Right lobe of liver (tissue), 6 donors: Measurements from ENCODE around the gene HLA-DPA1. TPM values are rescaled to one million over a fixed set of nuclear protein-coding genes. Genes with fewer than 3 reads are reported as not detected.
A peak's percentile ranks its signal among the peaks of the same experiment; 100 is the strongest.

Experiments
- ATAC-seq, 4 donors: fragments of 200-7000 bp; cut with Tn5 transposase; one replicate each; pipeline ENCODE4 v1.9.1; 2020; ENCODE audit warnings: mild to moderate bottlenecking in 4 of 4, moderate library complexity in 4 of 4
- DNase-seq, 3 donors: peaks; one replicate each; pipeline ENCODE4 v3.0.0-alpha.2; 2020
- H3K27ac ChIP-seq, 3 donors: fragments of 200-600 bp; one replicate each; pipeline ENCODE4 v1.8.0; 2022
- H3K27me3 ChIP-seq, 2 donors: fragments of 200-600 bp; one replicate each; pipeline ENCODE4 v1.8.0; 2022
- H3K36me3 ChIP-seq, 4 donors: fragments of 200-600 bp; sonication (generic) in 1 of 4; one replicate each; pipeline versions ENCODE4 v1.5.1 to v1.8.0; 2017 to 2022; ENCODE audit warnings: control low read depth in 1 of 4
- H3K4me1 ChIP-seq, 4 donors: fragments of 200-600 bp; sonication (generic) in 1 of 4; one replicate each; pipeline versions ENCODE4 v1.5.1 to v1.8.0; 2017 to 2022; ENCODE audit warnings: control low read depth in 1 of 4
- H3K4me3 ChIP-seq, 3 donors: fragments of 200-600 bp; one replicate each; pipeline ENCODE4 v1.8.0; 2022
- H3K9me3 ChIP-seq, 4 donors: fragments of 200-600 bp; sonication (generic) in 1 of 4; one replicate each; pipeline versions ENCODE4 v1.5.1 to v1.8.0; 2017 to 2022; ENCODE audit warnings: control low read depth in 1 of 4
- POLR2A ChIP-seq: fragments of 450-650 bp; IDR thresholded peaks from one replicate; pipeline ENCODE4 v1.6.1; 2017; ENCODE audit warnings: antibody characterized with exemption, mild to moderate bottlenecking
- WGBS: methylation state at CpG from one replicate; pipeline ENCODE4 v1.1.6; 2018; ENCODE audit warnings: low coverage, low lambda C conversion rate; ENCODE audit not compliant: insufficient coverage; ENCODE audit errors: missing lambda C conversion rate; 5-methylcytosine and 5-hydroxymethylcytosine counted together
- intact Hi-C, 2 donors: fragments of 100-400 bp; cut with DNase I; formaldehyde crosslinking; loops; one replicate each; pipeline versions ENCODE4 v1.11.2 to v1.14.1; 2022
- total RNA-seq, 6 experiments: library from RNA; depleted of rRNA in 2 of 6; stranded (reverse); fragments of >200 nt in 2 of 6; fragmentation: NEBNext Ultra II Directional in 3 of 6; extraction: Animal tissue kit (Norgen Biotek cat#: 25700) in 3 of 6; gene quantifications; one replicate each; pipeline versions ENCODE4 v1.1.0 to v1.2.4, GENCODE V29; 2016 to 2023
- TF ChIP-seq, protein P1 (sequence below), 4 donors: fragments of 200-600 bp in 3 of 4; fragments of 450-650 bp in 1 of 4; IDR thresholded peaks; one replicate each; pipeline versions ENCODE4 v1.5.1 to v1.8.0; 2016 to 2022; ENCODE audit warnings: antibody characterized with exemption in 4 of 4, mild to moderate bottlenecking in 2 of 4
- donor health status: DM: no; HTN: yes; CAD: no.
- donor health status: DM: no; HTN: no; CAD: no.
- donor health status: DM: no; HTN: no; CAD: no.
- donor health status: DM: no; HTN: yes; CAD: no.
- donor health status: DM: no; HTN: yes; CAD: no.

The HLA-DPA1 gene
- total RNA-seq, 6 experiments from 2014 or later: 10.0 to 74.8 (median 26.3) TPM

DNA sequence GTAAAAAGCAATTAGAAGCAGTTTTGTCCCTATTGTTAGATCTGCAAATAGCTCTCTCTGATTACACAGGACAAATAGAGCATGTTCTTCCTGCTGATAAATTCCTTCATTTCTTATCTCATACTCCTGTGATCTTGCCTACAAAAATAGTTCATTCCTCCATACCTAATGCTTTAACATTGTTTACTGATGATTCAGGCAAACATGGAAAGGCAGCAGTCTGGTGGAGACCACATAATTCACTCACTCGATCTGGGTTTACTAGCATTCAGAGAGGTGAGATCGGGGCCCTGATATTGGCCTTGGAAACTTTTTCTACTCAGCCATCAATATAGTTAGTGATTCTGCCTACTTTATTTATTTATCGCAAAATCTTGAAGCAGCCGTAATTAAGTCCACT, 20.2 kb downstream of the HLA-DPA1 start:
- H3K27me3 ChIP-seq: no peaks in the 10 kb centered on the region
- H3K4me1 ChIP-seq: peaks cover 0 to 11% (median 4%) of the 10 kb centered on the region in 4 donors
- 8% methylated on average over 4 of the region's 4 CpGs for WGBS
- H3K27ac ChIP-seq: peak overlapping the region in 2 of 3 donors; percentile 16 to 40
- intact Hi-C loops: no loop called here
- DNase-seq (no peak), ATAC-seq (peak; percentile 78 to 90 (median 88))
- no peaks in the 10 kb centered on the region for H3K9me3 ChIP-seq
- H3K36me3 ChIP-seq: no peaks in the 10 kb centered on the region
- H3K4me3 ChIP-seq: no peak overlapping the region
- TF ChIP-seq POLR2A: no peak
- TF ChIP-seq, protein P1, sequence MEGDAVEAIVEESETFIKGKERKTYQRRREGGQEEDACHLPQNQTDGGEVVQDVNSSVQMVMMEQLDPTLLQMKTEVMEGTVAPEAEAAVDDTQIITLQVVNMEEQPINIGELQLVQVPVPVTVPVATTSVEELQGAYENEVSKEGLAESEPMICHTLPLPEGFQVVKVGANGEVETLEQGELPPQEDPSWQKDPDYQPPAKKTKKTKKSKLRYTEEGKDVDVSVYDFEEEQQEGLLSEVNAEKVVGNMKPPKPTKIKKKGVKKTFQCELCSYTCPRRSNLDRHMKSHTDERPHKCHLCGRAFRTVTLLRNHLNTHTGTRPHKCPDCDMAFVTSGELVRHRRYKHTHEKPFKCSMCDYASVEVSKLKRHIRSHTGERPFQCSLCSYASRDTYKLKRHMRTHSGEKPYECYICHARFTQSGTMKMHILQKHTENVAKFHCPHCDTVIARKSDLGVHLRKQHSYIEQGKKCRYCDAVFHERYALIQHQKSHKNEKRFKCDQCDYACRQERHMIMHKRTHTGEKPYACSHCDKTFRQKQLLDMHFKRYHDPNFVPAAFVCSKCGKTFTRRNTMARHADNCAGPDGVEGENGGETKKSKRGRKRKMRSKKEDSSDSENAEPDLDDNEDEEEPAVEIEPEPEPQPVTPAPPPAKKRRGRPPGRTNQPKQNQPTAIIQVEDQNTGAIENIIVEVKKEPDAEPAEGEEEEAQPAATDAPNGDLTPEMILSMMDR (IDR thresholded peaks at IDR 0.05): no peak

DNA sequence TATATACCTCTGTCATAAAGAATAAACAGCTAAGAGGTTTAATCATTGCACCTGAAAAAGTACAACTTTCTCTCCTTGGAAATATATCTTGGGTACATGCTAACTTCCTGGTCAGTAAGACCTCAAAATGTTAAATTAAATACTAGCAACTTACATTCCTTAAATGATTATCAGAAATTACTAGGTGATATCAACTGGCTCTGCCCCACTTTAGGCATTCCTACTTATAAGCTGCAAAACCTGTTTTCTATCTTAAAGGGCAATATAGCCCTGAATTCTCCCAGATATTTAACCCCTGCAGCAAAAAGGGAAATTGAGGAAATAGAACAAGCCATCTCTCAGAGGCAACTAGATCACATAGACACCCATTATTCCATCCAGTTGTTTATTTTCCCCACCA, 20.8 kb downstream of the HLA-DPA1 start:
- intact Hi-C loops: no loop called here
- H3K27ac ChIP-seq: peak overlapping the region in 2 of 3 donors; percentile 16 to 40

DNA sequence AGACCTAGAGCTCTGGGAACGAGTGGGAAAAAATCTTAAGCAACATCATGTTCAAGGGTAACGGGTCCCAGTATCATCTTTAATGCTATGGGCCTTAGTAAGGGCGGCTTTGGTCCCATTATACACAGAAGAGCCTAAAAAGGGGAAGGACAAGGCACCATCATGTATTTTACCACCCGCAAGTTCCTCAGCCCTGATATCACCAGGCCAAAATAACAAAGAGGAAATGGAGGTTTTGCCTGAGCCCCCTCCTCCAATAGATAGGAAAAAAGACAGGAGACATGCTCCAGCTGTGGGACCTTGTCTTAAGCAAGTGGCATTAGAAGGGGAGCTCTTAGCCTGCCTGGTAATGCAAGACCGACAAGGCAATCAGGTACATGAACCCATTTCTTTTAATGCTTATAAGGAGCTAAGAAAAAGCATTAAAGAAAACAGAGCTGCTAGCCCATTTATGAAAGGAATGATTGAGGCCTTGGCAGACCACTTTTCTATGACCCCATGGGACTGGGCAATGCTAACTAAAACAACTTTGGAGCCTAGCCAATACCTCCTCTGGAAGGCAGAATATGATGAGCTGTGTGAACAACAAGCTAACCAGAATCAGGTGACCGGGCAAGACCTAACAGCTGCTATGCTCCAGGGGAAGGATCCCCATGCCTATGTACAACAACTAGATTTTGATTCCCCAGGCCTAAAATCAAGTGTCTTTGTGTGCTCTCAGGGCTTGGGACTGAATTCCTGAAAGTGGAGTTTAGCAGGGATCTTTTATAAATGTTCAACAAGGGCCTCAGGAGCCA, 23.2 kb downstream of the HLA-DPA1 start:
- no peak overlapping the region for H3K27ac ChIP-seq
- ATAC-seq (peak in 1 of 4 donors; percentile 18), DNase-seq (no peak)
- no peaks in the 10 kb centered on the region for H3K9me3 ChIP-seq
- no peak overlapping the region for H3K4me3 ChIP-seq
- intact Hi-C loops: no loop called here
- H3K36me3 ChIP-seq: no peaks in the 10 kb centered on the region
- no peaks in the 10 kb centered on the region for H3K27me3 ChIP-seq
- peaks cover 0 to 11% (median 4%) of the 10 kb centered on the region in 4 donors for H3K4me1 ChIP-seq
- WGBS: 77% methylated on average over 4 of the region's 6 CpGs
- no peak for TF ChIP-seq POLR2A
- TF ChIP-seq, protein P1 (IDR thresholded peaks at IDR 0.05): no peak

More for the DNA sequence above, 20.8 kb downstream of the HLA-DPA1 start:
- DNase-seq (no peak), ATAC-seq (no peak)
- H3K36me3 ChIP-seq: no peaks in the 10 kb centered on the region
- no peaks in the 10 kb centered on the region for H3K27me3 ChIP-seq
- H3K4me3 ChIP-seq: no peak overlapping the region
- H3K4me1 ChIP-seq: peaks cover 0 to 11% (median 4%) of the 10 kb centered on the region in 4 donors
- no peaks in the 10 kb centered on the region for H3K9me3 ChIP-seq
- no peak for TF ChIP-seq POLR2A
- TF ChIP-seq, protein P1 (IDR thresholded peaks at IDR 0.05): no peak

DNA sequence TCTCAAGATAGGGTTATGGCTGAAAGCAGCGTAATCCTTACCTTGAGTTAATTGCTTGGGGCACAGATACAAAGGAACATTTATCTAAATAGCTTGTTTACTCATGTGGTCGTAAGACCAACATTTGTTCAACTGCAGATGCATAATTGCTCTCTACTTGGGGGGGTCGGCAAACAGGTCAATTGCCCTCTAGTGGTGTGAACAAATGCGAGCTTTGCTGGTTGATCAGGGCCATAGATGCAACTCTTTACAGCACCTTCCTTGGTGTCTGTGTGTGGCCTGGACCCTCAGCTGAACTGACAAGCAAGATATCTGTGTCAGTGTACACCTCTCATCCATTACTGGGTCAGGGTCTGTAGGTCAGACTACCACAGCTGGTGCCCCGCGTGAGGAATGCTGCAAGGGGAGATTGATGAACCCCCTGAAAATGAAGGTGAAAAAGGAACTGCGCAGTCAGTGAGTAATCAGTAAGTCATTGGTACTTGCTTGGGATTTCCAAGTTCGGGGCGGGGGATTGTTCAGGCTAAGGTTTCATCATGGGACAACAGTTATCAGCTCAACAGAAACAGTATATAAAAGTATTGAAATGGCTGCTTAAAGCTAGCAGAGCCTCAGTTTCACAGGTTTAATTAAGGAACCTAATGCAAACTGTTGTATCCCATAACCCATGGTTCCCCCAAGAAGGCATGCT, 24.0 kb downstream of the HLA-DPA1 start:
- intact Hi-C loops: no loop called here
- whole genome bisulfite sequencing: 67% methylated on average over 9 of the region's 9 CpGs

More for the DNA sequence above, 24.0 kb downstream of the HLA-DPA1 start:
- H3K27me3 ChIP-seq: no peaks in the 10 kb centered on the region
- H3K9me3 ChIP-seq: no peaks in the 10 kb centered on the region
- DNase-seq (no peak), ATAC-seq (no peak)
- no peaks in the 10 kb centered on the region for H3K36me3 ChIP-seq
- H3K4me3 ChIP-seq: no peak overlapping the region
- H3K4me1 ChIP-seq: peaks cover 0 to 11% (median 4%) of the 10 kb centered on the region in 4 donors
- TF ChIP-seq POLR2A: no peak
- TF ChIP-seq, protein P1 (IDR thresholded peaks at IDR 0.05): peak in 2 of 4 donors; percentile 2 to 14
- H3K27ac ChIP-seq: no peak overlapping the region
